ENCODE data around the gene GPD2. TPM values are rescaled to one million over a fixed set of nuclear protein-coding genes. Genes with fewer than 3 reads are reported as not detected.

GPD2 gene
- total and polyA plus RNA-seq, 2 donors (not counting 1 experiment from before 2014, with no cell fraction given), result 21.6 to 46.6 TPM

DNA sequence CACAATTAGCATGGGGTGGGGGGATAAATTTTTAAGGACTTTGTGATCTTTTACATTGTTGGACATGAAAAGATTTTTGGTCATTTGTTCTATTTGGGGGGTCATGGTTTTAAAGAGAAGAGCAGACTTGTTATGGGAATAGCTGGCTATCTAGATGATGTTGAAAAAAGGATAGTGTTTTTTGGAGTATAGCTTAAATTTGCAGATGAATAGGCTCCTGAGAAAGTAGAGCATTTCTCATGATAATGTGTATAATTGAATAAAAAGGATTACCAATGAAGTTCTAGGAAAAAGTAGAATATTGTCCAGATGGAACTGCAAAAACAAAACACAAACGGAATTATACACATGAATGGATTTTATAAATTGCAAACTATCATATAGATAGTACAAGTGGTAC is 186.3 kb downstream of the GPD2 start:
- H3K4me1 ChIP-seq (ENCODE audit: control insufficient read depth, extremely low read depth, insufficient read depth, low read length), result no peaks in the 10 kb centered on the region
- no peak overlapping the region for H2AFZ ChIP-seq (ENCODE audit: low read length)
- H3K4me3 ChIP-seq (replicated peaks in 1 of 4; ENCODE audit: control extremely low read depth in 1 of 4, insufficient read depth in 1 of 4, low read depth in 3 of 4, low read length in 4 of 4), result no peak overlapping the region
- no peaks in the 10 kb centered on the region for H3K27me3 ChIP-seq (ENCODE audit: control insufficient read depth, insufficient read depth, low read length)
- H3K27ac ChIP-seq (ENCODE audit: insufficient read depth, low read length), result no peak overlapping the region
- no peaks in the 10 kb centered on the region for H3K36me3 ChIP-seq (ENCODE audit: control insufficient read depth, insufficient read depth, low read length)
- TF ChIP-seq, protein P1, sequence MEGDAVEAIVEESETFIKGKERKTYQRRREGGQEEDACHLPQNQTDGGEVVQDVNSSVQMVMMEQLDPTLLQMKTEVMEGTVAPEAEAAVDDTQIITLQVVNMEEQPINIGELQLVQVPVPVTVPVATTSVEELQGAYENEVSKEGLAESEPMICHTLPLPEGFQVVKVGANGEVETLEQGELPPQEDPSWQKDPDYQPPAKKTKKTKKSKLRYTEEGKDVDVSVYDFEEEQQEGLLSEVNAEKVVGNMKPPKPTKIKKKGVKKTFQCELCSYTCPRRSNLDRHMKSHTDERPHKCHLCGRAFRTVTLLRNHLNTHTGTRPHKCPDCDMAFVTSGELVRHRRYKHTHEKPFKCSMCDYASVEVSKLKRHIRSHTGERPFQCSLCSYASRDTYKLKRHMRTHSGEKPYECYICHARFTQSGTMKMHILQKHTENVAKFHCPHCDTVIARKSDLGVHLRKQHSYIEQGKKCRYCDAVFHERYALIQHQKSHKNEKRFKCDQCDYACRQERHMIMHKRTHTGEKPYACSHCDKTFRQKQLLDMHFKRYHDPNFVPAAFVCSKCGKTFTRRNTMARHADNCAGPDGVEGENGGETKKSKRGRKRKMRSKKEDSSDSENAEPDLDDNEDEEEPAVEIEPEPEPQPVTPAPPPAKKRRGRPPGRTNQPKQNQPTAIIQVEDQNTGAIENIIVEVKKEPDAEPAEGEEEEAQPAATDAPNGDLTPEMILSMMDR (conservative IDR thresholded peaks at IDR 0.05 in 1 of 2, IDR thresholded peaks at IDR 0.05 in 1 of 2; ENCODE audit: low read depth in 1 of 2, low read length in 2 of 2), result no peak
- TF ChIP-seq EZH2 (IDR thresholded peaks at IDR 0.05; ENCODE audit: low read length, missing control alignments), result no peak
- no peak for DNase-seq (ENCODE audit: low read depth in 2 of 2)
- no peaks in the 10 kb centered on the region for H4K20me1 ChIP-seq (ENCODE audit: control insufficient read depth, extremely low read depth, insufficient read depth, low read length)
- no peaks in the 10 kb centered on the region for H3K9me3 ChIP-seq (ENCODE audit: control insufficient read depth, insufficient read depth, low read depth, low read length)
- no peak overlapping the region for H3K4me2 ChIP-seq (ENCODE audit: extremely low read depth, insufficient read depth, low read length)
- no peaks in the 10 kb centered on the region for H3K79me2 ChIP-seq (ENCODE audit: control insufficient read depth, insufficient read depth, low read length)
- no peak overlapping the region for H3K9ac ChIP-seq (ENCODE audit: insufficient read depth, low read length)

DNA sequence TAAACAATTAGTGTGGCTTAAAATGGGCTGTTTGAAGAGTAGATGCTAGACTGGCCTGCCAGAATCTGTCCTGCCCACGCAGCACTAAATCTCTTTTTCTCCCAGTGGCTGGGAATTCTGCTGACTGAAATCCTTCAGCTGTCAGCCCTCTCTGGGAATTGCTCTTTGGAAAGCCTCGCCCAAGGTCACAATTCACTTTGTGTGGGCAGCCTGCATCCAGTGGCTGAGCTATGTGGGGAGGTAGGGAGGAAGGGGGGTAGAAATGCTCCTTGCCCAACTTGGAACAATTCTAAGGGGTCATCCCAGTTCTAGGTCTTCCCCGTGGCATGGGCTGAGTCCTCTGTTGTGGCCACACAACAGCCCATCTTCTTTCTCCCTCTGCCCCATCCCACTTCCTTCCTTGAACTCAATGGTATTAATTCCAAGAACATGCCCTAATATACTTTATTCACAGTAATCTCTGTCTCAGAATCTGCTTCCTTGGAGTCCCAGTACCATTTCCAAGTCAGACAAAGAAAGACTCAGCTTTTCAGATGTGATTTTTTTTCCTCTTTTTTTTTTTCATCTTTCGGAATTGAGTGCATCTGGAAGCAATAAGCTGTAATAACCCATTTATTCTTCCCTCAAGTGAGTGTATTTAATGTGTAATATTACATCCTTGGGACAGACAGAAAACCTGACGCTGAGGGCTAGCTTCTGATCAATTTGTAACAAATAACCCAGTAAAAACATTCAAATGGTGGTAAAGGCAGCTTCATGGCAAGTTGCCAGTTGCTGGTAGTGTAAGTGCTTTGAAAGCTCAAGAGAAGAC is 189.4 kb downstream of the GPD2 start:
- Histone ChIP-seq H3K36me3 (ENCODE audit: control insufficient read depth, insufficient read depth, low read length) (no peaks in the 10 kb centered on the region), H3K4me2 (ENCODE audit: extremely low read depth, insufficient read depth, low read length) (no peak overlapping the region), H3K27me3 (ENCODE audit: control insufficient read depth, insufficient read depth, low read length) (no peaks in the 10 kb centered on the region), H3K9ac (ENCODE audit: insufficient read depth, low read length) (no peak overlapping the region), H2AFZ (ENCODE audit: low read length) (no peak overlapping the region), H4K20me1 (ENCODE audit: control insufficient read depth, extremely low read depth, insufficient read depth, low read length) (no peaks in the 10 kb centered on the region), H3K4me3 (replicated peaks in 1 of 4; ENCODE audit: control extremely low read depth in 1 of 4, insufficient read depth in 1 of 4, low read depth in 3 of 4, low read length in 4 of 4) (no peak overlapping the region), H3K4me1 (ENCODE audit: control insufficient read depth, extremely low read depth, insufficient read depth, low read length) (no peaks in the 10 kb centered on the region), H3K9me3 (ENCODE audit: control insufficient read depth, insufficient read depth, low read depth, low read length) (no peaks in the 10 kb centered on the region), H3K27ac (ENCODE audit: insufficient read depth, low read length) (no peak overlapping the region), H3K79me2 (ENCODE audit: control insufficient read depth, insufficient read depth, low read length) (no peaks in the 10 kb centered on the region)
- DNase-seq (ENCODE audit: low read depth in 2 of 2), result no peak
- TF ChIP-seq EZH2 (IDR thresholded peaks at IDR 0.05; ENCODE audit: low read length, missing control alignments), result no peak
- TF ChIP-seq, protein P1 (conservative IDR thresholded peaks at IDR 0.05 in 1 of 2, IDR thresholded peaks at IDR 0.05 in 1 of 2; ENCODE audit: low read depth in 1 of 2, low read length in 2 of 2), result no peak

DNA sequence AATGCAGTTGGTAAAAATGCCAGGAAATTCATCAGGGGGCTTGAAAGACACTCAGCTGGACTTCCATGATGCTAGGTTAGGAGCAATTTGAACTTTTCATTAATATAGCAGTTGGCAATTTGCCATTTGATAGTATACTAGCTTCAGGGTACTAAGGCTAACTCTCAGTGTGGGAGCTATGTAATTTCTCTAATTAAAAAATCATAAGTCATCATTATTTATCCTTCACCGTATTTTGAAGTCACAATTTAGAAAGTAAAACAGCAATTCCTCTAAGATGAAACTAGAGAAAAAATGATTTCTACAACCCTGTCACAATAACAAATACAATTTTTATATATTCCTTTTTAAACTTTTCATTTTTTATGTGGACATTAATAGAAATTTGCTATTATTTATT is 190.8 kb downstream of the GPD2 start:
- no peak for DNase-seq (ENCODE audit: low read depth in 2 of 2)
- Histone ChIP-seq H4K20me1 (ENCODE audit: control insufficient read depth, extremely low read depth, insufficient read depth, low read length) (no peaks in the 10 kb centered on the region), H3K4me1 (ENCODE audit: control insufficient read depth, extremely low read depth, insufficient read depth, low read length) (no peaks in the 10 kb centered on the region), H2AFZ (ENCODE audit: low read length) (no peak overlapping the region), H3K9me3 (ENCODE audit: control insufficient read depth, insufficient read depth, low read depth, low read length) (no peaks in the 10 kb centered on the region), H3K4me3 (replicated peaks in 1 of 4; ENCODE audit: control extremely low read depth in 1 of 4, insufficient read depth in 1 of 4, low read depth in 3 of 4, low read length in 4 of 4) (no peak overlapping the region), H3K36me3 (ENCODE audit: control insufficient read depth, insufficient read depth, low read length) (no peaks in the 10 kb centered on the region), H3K79me2 (ENCODE audit: control insufficient read depth, insufficient read depth, low read length) (no peaks in the 10 kb centered on the region), H3K27ac (ENCODE audit: insufficient read depth, low read length) (no peak overlapping the region), H3K27me3 (ENCODE audit: control insufficient read depth, insufficient read depth, low read length) (no peaks in the 10 kb centered on the region), H3K9ac (ENCODE audit: insufficient read depth, low read length) (no peak overlapping the region), H3K4me2 (ENCODE audit: extremely low read depth, insufficient read depth, low read length) (no peak overlapping the region)
- no peak for TF ChIP-seq EZH2 (IDR thresholded peaks at IDR 0.05; ENCODE audit: low read length, missing control alignments)
- TF ChIP-seq, protein P1 (conservative IDR thresholded peaks at IDR 0.05 in 1 of 2, IDR thresholded peaks at IDR 0.05 in 1 of 2; ENCODE audit: low read depth in 1 of 2, low read length in 2 of 2), result no peak
